H9 (cell line): ENCODE results near the gene CADM4. TPM values are rescaled to one million over a fixed set of nuclear protein-coding genes. Genes with fewer than 3 reads are reported as not detected.

Experiments used
- DNase-seq: peaks from one replicate; pipeline ENCODE4 v3.0.0-alpha.2; 2017
- H2AFZ ChIP-seq: one replicate; pipeline ENCODE4 v1.6.1; 2013; ENCODE audit warnings: mild to moderate bottlenecking, low read length, control low read depth, moderate library complexity
- H2AK5ac ChIP-seq: 2 replicates; pipeline ENCODE4 v1.6.1; 2013; ENCODE audit warnings: low read length, control low read depth, mixed read lengths; ENCODE audit not compliant: insufficient read length
- H2BK120ac ChIP-seq: one replicate; pipeline ENCODE4 v1.6.1; 2013; ENCODE audit warnings: low read depth, mild to moderate bottlenecking, low read length, control low read depth, inconsistent platforms; ENCODE audit not compliant: poor library complexity, severe bottlenecking
- H2BK12ac ChIP-seq: 2 replicates; pipeline ENCODE4 v1.6.1; 2013; ENCODE audit warnings: low read length, control low read depth, mixed read lengths, low read depth; ENCODE audit not compliant: insufficient read length
- H2BK15ac ChIP-seq: 2 replicates; pipeline ENCODE4 v1.6.1; 2013; ENCODE audit warnings: low read depth, low read length, control low read depth
- H2BK20ac ChIP-seq: one replicate; pipeline ENCODE4 v1.6.1; 2013; ENCODE audit warnings: low read depth, mild to moderate bottlenecking, low read length, control low read depth, inconsistent platforms; ENCODE audit not compliant: poor library complexity, severe bottlenecking
- H2BK5ac ChIP-seq: 2 replicates; pipeline ENCODE4 v1.6.1; 2013; ENCODE audit warnings: low read length, control low read depth, mixed read lengths; ENCODE audit not compliant: insufficient read length
- H3K14ac ChIP-seq: 2 replicates; pipeline ENCODE4 v1.6.1; 2013; ENCODE audit warnings: low read length, control low read depth; ENCODE audit not compliant: insufficient read depth
- H3K18ac ChIP-seq: 2 replicates; pipeline ENCODE4 v1.6.1; 2013; ENCODE audit warnings: low read depth, mild to moderate bottlenecking, mixed read lengths, low read length, control low read depth; ENCODE audit not compliant: insufficient read length
- H3K23ac ChIP-seq: 2 replicates; pipeline ENCODE4 v1.6.1; 2013; ENCODE audit warnings: low read length, control low read depth, mixed read lengths, low read depth; ENCODE audit not compliant: insufficient read length
- H3K23me2 ChIP-seq: 2 replicates; pipeline ENCODE4 v1.6.1; 2013; ENCODE audit warnings: low read depth, mild to moderate bottlenecking, mixed read lengths, low read length, control low read depth; ENCODE audit not compliant: insufficient read length, poor library complexity, severe bottlenecking
- H3K27ac ChIP-seq: 2 replicates; pipeline ENCODE4 v1.5.1; 2013; ENCODE audit warnings: low read length, control low read depth, mixed read lengths, low read depth; ENCODE audit not compliant: insufficient read length
- H3K27me3 ChIP-seq: 2 replicates; pipeline ENCODE4 v1.6.1; 2013; ENCODE audit warnings: low read length, control low read depth, inconsistent platforms; ENCODE audit not compliant: insufficient read depth
- H3K4ac ChIP-seq: 2 replicates; pipeline ENCODE4 v1.6.1; 2013; ENCODE audit warnings: low read depth, mild to moderate bottlenecking, control low read depth, inconsistent platforms, low read length, moderate library complexity
- H3K4me1 ChIP-seq: 2 replicates; pipeline ENCODE4 v1.6.1; 2013; ENCODE audit warnings: low read length, control low read depth, inconsistent platforms; ENCODE audit not compliant: insufficient read depth
- H3K4me2 ChIP-seq: 2 replicates; pipeline ENCODE4 v1.6.1; 2013; ENCODE audit warnings: low read length, control low read depth, mixed read lengths; ENCODE audit not compliant: insufficient read length, insufficient read depth
- H3K56ac ChIP-seq: 2 replicates; pipeline ENCODE4 v1.6.1; 2013; ENCODE audit warnings: low read depth, mild to moderate bottlenecking, mixed read lengths, low read length, control low read depth; ENCODE audit not compliant: insufficient read length
- H3K79me1 ChIP-seq: 2 replicates; pipeline ENCODE4 v1.6.1; 2013; ENCODE audit warnings: low read depth, mild to moderate bottlenecking, moderate library complexity, low read length, control low read depth, inconsistent platforms; ENCODE audit not compliant: insufficient read depth, poor library complexity, severe bottlenecking
- H3K79me2 ChIP-seq: 2 replicates; pipeline ENCODE4 v1.6.1; 2013; ENCODE audit warnings: low read length, control low read depth, inconsistent platforms; ENCODE audit not compliant: insufficient read depth
- H3K9ac ChIP-seq: 2 replicates; pipeline ENCODE4 v1.6.1; 2013; ENCODE audit warnings: low read length, control low read depth, mixed read lengths; ENCODE audit not compliant: insufficient read length; ENCODE audit errors: extremely low read depth
- H3K9me3 ChIP-seq: one replicate; pipeline ENCODE4 v1.6.1; 2013; ENCODE audit warnings: low read depth, low read length, inconsistent platforms; ENCODE audit not compliant: control insufficient read depth
- H3T11ph ChIP-seq: one replicate; pipeline ENCODE4 v1.6.1; 2013; ENCODE audit warnings: mild to moderate bottlenecking, low read length, control low read depth, inconsistent platforms
- H4K20me1 ChIP-seq: one replicate; pipeline ENCODE4 v1.6.1; 2013; ENCODE audit not compliant: control insufficient read depth, insufficient read length, insufficient read depth
- H4K5ac ChIP-seq: 2 replicates; pipeline ENCODE4 v1.6.1; 2013; ENCODE audit warnings: low read depth, mild to moderate bottlenecking, mixed read lengths, low read length, control low read depth; ENCODE audit not compliant: insufficient read length
- H4K8ac ChIP-seq: replicated peaks from 2 replicates; pipeline ENCODE4 v1.6.1; 2013; ENCODE audit warnings: low read length, control low read depth, mixed read lengths, low read depth; ENCODE audit not compliant: insufficient read length
- H4K91ac ChIP-seq: 2 replicates; pipeline ENCODE4 v1.6.1; 2013; ENCODE audit warnings: low read depth, mild to moderate bottlenecking, moderate library complexity, mixed read lengths, low read length, control low read depth; ENCODE audit not compliant: insufficient read length
- H3K27ac Mint-ChIP-seq, 3 experiments: 2 replicates in 2 of 3; 3 replicates in 1 of 3; pipeline ENCODE4 v1.8.0; 2020 to 2021; ENCODE audit warnings: mixed read lengths in 3 of 3, mild to moderate bottlenecking in 1 of 3, moderate library complexity in 1 of 3
- H3K27me3 Mint-ChIP-seq: 2 replicates; pipeline ENCODE4 v1.8.0; 2021; ENCODE audit warnings: low read depth, mild to moderate bottlenecking, moderate library complexity, mixed read lengths
- H3K36me3 Mint-ChIP-seq, 3 experiments: 2 replicates in 2 of 3; 3 replicates in 1 of 3; pipeline ENCODE4 v1.8.0; 2020 to 2021; ENCODE audit warnings: low read depth in 3 of 3, mixed read lengths in 3 of 3; ENCODE audit not compliant: insufficient read depth in 1 of 3
- H3K4me1 Mint-ChIP-seq, 2 experiments: 2 replicates each; pipeline ENCODE4 v1.8.0; 2020; ENCODE audit warnings: mixed read lengths in 2 of 2
- H3K4me3 Mint-ChIP-seq, 2 experiments: 2 replicates in 1 of 2; 3 replicates in 1 of 2; pipeline ENCODE4 v1.8.0; 2020 to 2021; ENCODE audit warnings: mild to moderate bottlenecking in 2 of 2, mixed read lengths in 2 of 2, moderate library complexity in 1 of 2
- H3K9me3 Mint-ChIP-seq, 2 experiments: 2 replicates in 1 of 2; 3 replicates in 1 of 2; pipeline ENCODE4 v1.8.0; 2020; ENCODE audit warnings: mild to moderate bottlenecking in 2 of 2, mixed read lengths in 2 of 2, moderate library complexity in 1 of 2
- CTCF ChIP-seq: fragments of 200-600 bp; sonication (generic); conservative IDR thresholded peaks from 3 replicates; pipeline ENCODE4 v1.8.0; 2021; ENCODE audit warnings: antibody characterized with exemption, mild to moderate bottlenecking
- WGBS: extraction: QIAGEN DNeasy Blood & Tissue Kit; methylation state at CpG from one replicate; pipeline ENCODE4 v1.1.7; 2013; ENCODE audit warnings: missing lambda C conversion rate, low lambda C conversion rate, mixed read lengths; ENCODE audit not compliant: insufficient read length; ENCODE audit errors: extremely low coverage; 5-methylcytosine and 5-hydroxymethylcytosine counted together
- total RNA-seq: library from RNA; stranded (reverse); gene quantifications from 2 replicates; pipeline ENCODE4 v1.2.1, GENCODE V29; 2021

CADM4 gene
- total RNA-seq, 1 experiment from 2014 or later, result 10.2 TPM

- Histone ChIP-seq H3K18ac (no peak overlapping the region), H3K23ac (no peak overlapping the region), H3K56ac (no peak overlapping the region), H4K91ac (no peak overlapping the region), H3K9me3 (no peaks in the 10 kb centered on the region), H3K9ac (no peak overlapping the region), H2BK120ac (no peak overlapping the region), H3K27ac (no peak overlapping the region), H3T11ph (no peak overlapping the region), H2BK12ac (no peak overlapping the region), H3K79me1 (no peaks in the 10 kb centered on the region), H4K20me1 (no peaks in the 10 kb centered on the region), H3K23me2 (no peaks in the 10 kb centered on the region), H3K14ac (no peak overlapping the region), H3K27me3 (no peaks in the 10 kb centered on the region), H3K4me1 (no peaks in the 10 kb centered on the region; the same call in 1 of the 2 replicates), H3K79me2 (no peaks in the 10 kb centered on the region), H4K5ac (no peak overlapping the region), H2BK15ac (no peak overlapping the region), H2AFZ (no peak overlapping the region), H4K8ac (no peak overlapping the region), H2BK20ac (no peak overlapping the region), H3K4me2 (no peak overlapping the region), H2AK5ac (no peak overlapping the region), H3K4ac (no peak overlapping the region), H2BK5ac (no peak overlapping the region)
- no peak; the same call in 2 of the 3 replicates for TF ChIP-seq CTCF
- Mint-ChIP-seq H3K27me3 (peaks cover 26% of the 10 kb centered on the region), H3K36me3 (peaks cover 10 to 31% (median 11%) of the 10 kb centered on the region in 3 experiments; a peak in 5 of 7 replicates), H3K27ac (peak overlapping the region in 1 of 3 experiments; percentile 79; a peak in 1 of 7 replicates), H3K4me3 (no peak overlapping the region), H3K4me1 (peaks cover 14 to 27% of the 10 kb centered on the region in 2 experiments), H3K9me3 (no peaks in the 10 kb centered on the region)
- WGBS, result no CpG with 5 or more reads among the region's 32 CpGs
- peak; percentile 81 for DNase-seq
These were observed 13.6 kb downstream of the CADM4 start for GRCh38 chr19:43625918-43626579.
